ENCODE data around the gene BARD1. TPM values are rescaled to one million over a fixed set of nuclear protein-coding genes. Genes with fewer than 3 reads are reported as not detected.
"Not testable (repeated sequence)": the region's sequence is repeated elsewhere in the genome, so short reads cannot be mapped to it uniquely, and the experiment has no call there.

The BARD1 gene
- total RNA-seq, 2 experiments from 2014 or later: 25.5 to 26.3 TPM

DNA sequence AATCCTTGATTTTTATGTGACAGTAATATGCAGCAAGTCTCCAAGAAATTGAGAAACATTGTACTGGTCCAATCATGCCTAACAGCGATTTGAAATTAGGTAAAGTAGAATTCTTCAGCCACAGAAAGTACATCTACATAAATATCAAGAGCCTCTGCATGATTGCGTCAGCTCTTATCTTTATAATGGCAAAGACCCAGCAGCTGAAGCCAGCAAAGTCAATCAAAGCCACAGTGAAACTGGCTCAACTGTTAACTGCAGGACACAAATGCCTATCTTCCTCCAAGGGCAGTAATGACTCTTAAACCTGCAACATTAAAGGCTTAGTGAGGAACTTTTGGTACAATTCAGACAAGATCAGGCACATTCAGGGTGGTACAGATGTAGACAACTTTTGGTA, 102.5 kb downstream of the BARD1 start:
- no peak for DNase-seq
- ChIA-PET CTCF (no interaction called here), POLR2A (no interaction called here)
- Mint-ChIP-seq H3K4me3 (no peak overlapping the region), H3K9me3 (no peaks in the 10 kb centered on the region), H3K36me3 (peaks cover 2% of the 10 kb centered on the region), H3K27ac (no peak overlapping the region), H3K4me1 (ENCODE audit: low read depth) (peaks cover 3% of the 10 kb centered on the region), H3K27me3 (peaks cover 2% of the 10 kb centered on the region)
- intact Hi-C loops (cut with micrococcal nuclease): no loop called here

DNA sequence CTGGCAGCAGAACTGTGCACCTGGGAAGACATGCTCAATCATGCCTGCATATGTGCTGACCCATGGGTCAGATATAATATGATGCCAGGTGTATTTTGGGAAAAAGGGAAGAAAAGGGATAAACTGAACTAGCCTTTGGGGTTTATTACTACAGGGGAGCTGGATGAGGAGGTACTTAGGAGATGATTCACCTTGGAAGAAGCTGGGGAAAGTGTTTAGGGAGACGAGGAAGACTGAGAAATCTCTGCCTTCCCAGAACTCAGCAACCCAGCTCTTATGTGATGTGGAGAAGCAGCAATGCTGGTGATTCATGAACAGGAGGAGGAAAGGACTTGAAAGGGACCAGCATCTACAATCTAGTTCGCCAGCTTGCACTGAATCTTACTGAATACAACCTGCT, 110.2 kb downstream of the BARD1 start:
- no peaks in the 10 kb centered on the region for H3K4me1 Mint-ChIP-seq (ENCODE audit: low read depth)
- POLR2A ChIA-PET: no interaction called here
- H3K9me3 Mint-ChIP-seq: peaks cover 10% of the 10 kb centered on the region
- DNase-seq: no peak
- intact Hi-C loops (cut with micrococcal nuclease): no loop called here
- peaks cover 7% of the 10 kb centered on the region for H3K36me3 Mint-ChIP-seq
- H3K27ac Mint-ChIP-seq: no peak overlapping the region
- peaks cover 5% of the 10 kb centered on the region for H3K27me3 Mint-ChIP-seq
- H3K4me3 Mint-ChIP-seq: no peak overlapping the region
- CTCF ChIA-PET: no interaction called here

GRCh38 chr2:214696681-214697080, 112.8 kb downstream of the BARD1 start:
- Mint-ChIP-seq H3K36me3 (peaks cover 5% of the 10 kb centered on the region), H3K27me3 (peaks cover 4% of the 10 kb centered on the region), H3K27ac (no peak overlapping the region), H3K4me3 (no peak overlapping the region), H3K9me3 (peaks cover 10% of the 10 kb centered on the region), H3K4me1 (ENCODE audit: low read depth) (no peaks in the 10 kb centered on the region)
- CTCF ChIA-PET: no interaction called here
- intact Hi-C loops (cut with micrococcal nuclease): no loop called here
- POLR2A ChIA-PET: no interaction called here
- no peak for DNase-seq

- no peak overlapping the region for H3K27ac Mint-ChIP-seq
- peaks cover 6% of the 10 kb centered on the region for H3K9me3 Mint-ChIP-seq
- CTCF ChIA-PET: no interaction called here
Measured at GRCh38 chr2:214695789-214696188, 113.7 kb downstream of the BARD1 start.

DNA sequence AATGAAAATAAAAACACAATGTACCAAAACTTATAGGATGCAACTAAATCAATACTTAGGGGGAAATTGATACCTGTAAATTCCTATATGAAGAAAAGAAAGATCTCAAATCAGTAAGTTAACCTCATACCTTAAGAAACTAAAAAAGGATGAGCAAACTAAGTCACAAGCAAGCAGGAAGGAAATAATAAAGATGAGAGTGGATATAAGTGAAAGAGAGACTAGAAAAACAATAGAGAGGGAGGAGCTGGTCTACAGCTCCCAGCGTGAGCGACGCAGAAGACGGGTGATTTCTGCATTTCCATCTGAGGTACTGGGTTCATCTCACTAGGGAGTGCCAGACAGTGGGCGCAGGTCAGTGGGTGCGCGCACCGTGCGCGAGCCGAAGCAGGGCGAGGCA, 125.9 kb downstream of the BARD1 start:
- POLR2A ChIA-PET; H3K36me3 Mint-ChIP-seq; H3K4me1 Mint-ChIP-seq (ENCODE audit: low read depth); H3K27ac Mint-ChIP-seq; DNase-seq; CTCF ChIA-PET; H3K27me3 Mint-ChIP-seq; H3K9me3 Mint-ChIP-seq; intact Hi-C loops (cut with micrococcal nuclease): not testable (repeated sequence)
- peak overlapping the region; percentile 70 for H3K4me3 Mint-ChIP-seq

More at GRCh38 chr2:214695789-214696188, 113.7 kb downstream of the BARD1 start:
- Mint-ChIP-seq H3K4me1 (ENCODE audit: low read depth) (no peaks in the 10 kb centered on the region), H3K27me3 (peaks cover 1% of the 10 kb centered on the region), H3K4me3 (no peak overlapping the region), H3K36me3 (peaks cover 2% of the 10 kb centered on the region)
- DNase-seq: no peak
- POLR2A ChIA-PET: no interaction called here
- intact Hi-C loops (cut with micrococcal nuclease): no loop called here

- no peaks in the 10 kb centered on the region for H3K36me3 Mint-ChIP-seq
- H3K4me3 Mint-ChIP-seq: no peak overlapping the region
- ChIA-PET POLR2A (no interaction called here), CTCF (no interaction called here)
- H3K9me3 Mint-ChIP-seq: peaks cover 3% of the 10 kb centered on the region
- no peak for DNase-seq
- no peaks in the 10 kb centered on the region for H3K27me3 Mint-ChIP-seq
- peaks cover 8% of the 10 kb centered on the region for H3K4me1 Mint-ChIP-seq (ENCODE audit: low read depth)
- intact Hi-C loops (cut with micrococcal nuclease): no loop called here
- H3K27ac Mint-ChIP-seq: no peak overlapping the region
Measured at GRCh38 chr2:214679736-214680135, 129.7 kb downstream of the BARD1 start.

GRCh38 chr2:214676421-214677089, 132.9 kb downstream of the BARD1 start:
- Mint-ChIP-seq H3K36me3 (no peaks in the 10 kb centered on the region), H3K27ac (no peak overlapping the region), H3K4me3 (no peak overlapping the region), H3K4me1 (ENCODE audit: low read depth) (no peaks in the 10 kb centered on the region), H3K27me3 (no peaks in the 10 kb centered on the region), H3K9me3 (peaks cover 3% of the 10 kb centered on the region)
- intact Hi-C loops (cut with micrococcal nuclease): no loop called here
- POLR2A ChIA-PET: no interaction called here
- no peak for DNase-seq
- CTCF ChIA-PET: no interaction called here

All from activated CD4-positive, alpha-beta memory T cell treated with anti-CD3 and anti-CD28 coated beads for 36 hours (primary cell).